ENCODE results near the gene RABL3.
A peak's percentile ranks its signal among the peaks of the same experiment; 100 is the strongest.

Gene RABL3

DNA sequence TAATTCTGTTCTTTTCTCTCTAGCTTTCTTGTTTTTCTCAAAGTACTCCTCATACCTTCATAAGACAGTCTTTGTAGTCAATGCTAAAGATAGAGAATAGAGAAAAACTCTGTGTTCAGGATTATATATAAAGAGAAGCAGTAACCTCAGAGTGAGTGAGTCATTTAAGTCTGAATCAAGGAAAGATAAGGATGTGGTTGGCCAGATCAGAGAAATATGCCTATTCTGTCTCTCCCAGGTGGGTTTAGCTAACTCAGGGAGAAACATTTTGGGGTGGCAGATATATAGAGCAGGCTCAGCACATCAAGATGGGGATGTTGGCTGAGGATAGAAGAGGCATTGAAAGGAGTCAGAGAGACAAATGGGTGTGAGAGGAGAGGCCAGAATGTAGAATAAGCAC is 31.6 kb upstream of the RABL3 start:
- DNase-seq (ENCODE audit: low read depth) = peak; percentile 41
- TF ChIP-seq CTCF (IDR thresholded peaks at IDR 0.05; ENCODE audit: insufficient read depth, low read depth, low read length, missing control alignments) = no peak
- no peak overlapping the region for H3K4me3 ChIP-seq (ENCODE audit: low read depth, low read length)

DNA sequence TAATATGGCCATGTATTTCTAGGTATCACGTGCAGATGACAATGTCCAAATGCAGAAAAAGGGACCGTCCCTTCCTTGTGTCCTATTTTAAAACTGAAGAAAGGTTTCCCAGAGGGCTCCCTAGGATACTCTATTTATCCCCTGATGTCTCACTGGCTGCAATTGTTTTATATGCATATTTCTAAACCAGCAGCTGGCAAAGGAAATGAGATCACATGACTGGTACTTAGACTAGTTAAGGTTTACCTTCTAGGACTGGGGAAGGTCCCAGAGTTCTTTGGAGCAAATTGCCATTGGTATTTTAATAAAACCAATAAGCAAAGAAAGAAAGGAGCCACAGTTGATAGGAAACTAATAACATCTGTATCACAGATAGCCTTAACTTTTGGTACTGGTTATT is 29.8 kb upstream of the RABL3 start:
- TF ChIP-seq CTCF (IDR thresholded peaks at IDR 0.05; ENCODE audit: insufficient read depth, low read depth, low read length, missing control alignments) = no peak
- no peak for DNase-seq (ENCODE audit: low read depth)
- no peak overlapping the region for H3K4me3 ChIP-seq (ENCODE audit: low read depth, low read length)

DNA sequence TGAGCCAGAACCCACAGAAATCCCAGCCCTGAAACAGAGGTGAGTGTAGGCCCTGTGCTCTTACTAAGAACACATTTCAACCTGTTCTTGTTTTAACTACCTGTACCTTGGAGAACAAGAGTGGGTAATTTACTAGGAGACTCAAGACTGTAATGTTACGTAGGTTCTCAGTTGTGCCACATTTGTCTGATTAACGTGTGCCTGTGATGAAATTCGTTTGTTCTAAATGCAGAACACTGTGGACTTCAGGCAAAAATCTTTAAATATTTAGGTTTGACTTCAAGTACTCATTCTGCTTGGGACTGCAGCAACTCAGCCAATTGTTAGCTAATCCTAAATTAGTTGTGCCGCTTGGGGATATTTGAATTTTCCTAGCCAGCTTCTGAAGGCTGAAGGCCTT is 28.6 kb upstream of the RABL3 start:
- no peak overlapping the region for H3K4me3 ChIP-seq (ENCODE audit: low read depth, low read length)
- TF ChIP-seq CTCF (IDR thresholded peaks at IDR 0.05; ENCODE audit: insufficient read depth, low read depth, low read length, missing control alignments) = no peak
- no peak for DNase-seq (ENCODE audit: low read depth)

DNA sequence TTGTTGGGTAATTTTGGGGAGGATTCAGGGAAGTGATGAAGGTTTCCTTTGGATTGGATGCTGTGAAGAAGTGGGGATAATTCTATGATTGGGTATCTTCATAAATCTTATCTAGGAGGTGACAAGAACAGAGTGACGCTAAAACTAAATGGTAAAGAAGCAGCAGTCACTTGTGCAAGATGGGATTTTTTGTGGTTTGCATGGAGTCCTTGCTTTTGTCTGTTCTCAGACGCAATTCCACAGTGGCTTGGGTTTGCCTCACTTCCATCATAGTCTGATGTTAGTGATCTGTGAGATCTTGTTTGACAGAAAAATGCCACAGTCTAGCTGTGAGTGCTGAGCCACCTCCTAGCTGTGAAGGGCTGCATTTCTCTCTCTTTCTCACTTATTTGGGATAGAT is 27.1 kb upstream of the RABL3 start:
- no peak overlapping the region for H3K4me3 ChIP-seq (ENCODE audit: low read depth, low read length)
- TF ChIP-seq CTCF (IDR thresholded peaks at IDR 0.05; ENCODE audit: insufficient read depth, low read depth, low read length, missing control alignments) = no peak
- DNase-seq (ENCODE audit: low read depth) = no peak

DNA sequence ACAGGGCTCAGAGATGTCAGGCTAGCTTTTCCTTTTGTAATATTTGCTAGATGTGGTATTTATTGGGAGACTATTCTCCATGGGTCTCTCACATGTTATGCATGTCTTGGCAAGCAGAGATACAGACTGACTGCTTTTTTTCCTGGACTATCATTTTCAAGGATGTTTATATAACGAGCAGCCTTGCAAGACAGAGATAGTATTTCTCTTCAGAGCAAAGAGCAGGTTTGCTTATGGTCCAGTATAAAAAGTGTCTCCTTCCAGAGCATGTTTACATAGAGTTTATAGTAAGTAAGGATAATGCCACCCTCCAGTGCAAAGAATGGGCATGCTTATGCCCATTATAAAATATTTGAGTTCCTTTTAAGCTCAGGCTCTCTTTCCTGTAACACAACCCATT is 24.8 kb upstream of the RABL3 start:
- DNase-seq (ENCODE audit: low read depth) = no peak
- no peak for TF ChIP-seq CTCF (IDR thresholded peaks at IDR 0.05; ENCODE audit: insufficient read depth, low read depth, low read length, missing control alignments)
- no peak overlapping the region for H3K4me3 ChIP-seq (ENCODE audit: low read depth, low read length)

DNA sequence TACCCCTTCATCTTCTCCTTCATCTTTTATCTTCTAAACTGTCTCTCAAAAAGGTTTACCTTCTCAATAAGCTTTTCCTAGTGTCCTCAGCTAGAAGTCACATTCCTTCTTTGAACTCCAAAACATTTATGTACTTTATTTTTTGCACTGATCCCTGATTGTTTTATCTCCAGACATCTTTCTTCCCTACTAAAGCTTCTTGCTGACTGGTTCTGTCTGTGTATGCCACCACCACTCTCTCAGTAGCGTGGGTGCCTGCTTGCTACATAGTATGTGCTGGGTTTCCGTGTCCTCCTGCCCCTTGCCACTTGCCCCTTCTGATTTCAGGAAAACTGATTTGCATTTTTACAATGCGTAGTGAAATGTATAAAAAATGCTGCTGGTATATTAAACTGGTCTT is 24.3 kb upstream of the RABL3 start:
- no peak overlapping the region for H3K4me3 ChIP-seq (ENCODE audit: low read depth, low read length)
- no peak for TF ChIP-seq CTCF (IDR thresholded peaks at IDR 0.05; ENCODE audit: insufficient read depth, low read depth, low read length, missing control alignments)
- DNase-seq (ENCODE audit: low read depth) = no peak

- H3K4me3 ChIP-seq (ENCODE audit: low read depth, low read length) = peak overlapping the region; percentile 25; the same call in 1 of the 2 replicates
- DNase-seq (ENCODE audit: low read depth) = peak; percentile 39
- no peak for TF ChIP-seq CTCF (IDR thresholded peaks at IDR 0.05; ENCODE audit: insufficient read depth, low read depth, low read length, missing control alignments)
These were observed 23.6 kb upstream of the RABL3 start for GRCh38 chr3:120765830-120766493.

All from GM12865 (cell line).